Measurements from ENCODE around the gene R3HDML.

The R3HDML gene

DNA sequence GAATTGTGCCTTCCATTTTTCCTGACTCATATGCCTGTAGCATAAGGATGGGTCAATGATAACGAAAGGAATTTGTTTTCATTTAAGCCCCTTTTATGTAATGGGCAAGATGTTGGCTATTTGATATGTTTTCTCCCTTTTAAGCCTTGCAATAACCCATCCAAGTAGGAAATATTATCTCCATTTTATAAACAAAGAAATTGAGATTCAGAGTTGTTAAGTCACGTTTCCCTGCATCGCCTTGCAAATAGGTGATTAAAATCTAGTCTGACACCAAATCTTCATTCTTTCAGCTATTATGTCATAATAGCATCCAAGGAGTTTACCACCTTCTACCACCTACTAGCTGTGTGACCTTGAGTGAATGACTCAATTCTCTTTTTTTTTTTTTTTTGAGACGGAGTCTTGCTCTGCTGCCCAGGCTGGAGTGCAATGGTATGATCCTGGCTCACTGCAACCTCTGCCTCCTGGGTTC is 25.7 kb downstream of the R3HDML start:
- no peak for DNase-seq

DNA sequence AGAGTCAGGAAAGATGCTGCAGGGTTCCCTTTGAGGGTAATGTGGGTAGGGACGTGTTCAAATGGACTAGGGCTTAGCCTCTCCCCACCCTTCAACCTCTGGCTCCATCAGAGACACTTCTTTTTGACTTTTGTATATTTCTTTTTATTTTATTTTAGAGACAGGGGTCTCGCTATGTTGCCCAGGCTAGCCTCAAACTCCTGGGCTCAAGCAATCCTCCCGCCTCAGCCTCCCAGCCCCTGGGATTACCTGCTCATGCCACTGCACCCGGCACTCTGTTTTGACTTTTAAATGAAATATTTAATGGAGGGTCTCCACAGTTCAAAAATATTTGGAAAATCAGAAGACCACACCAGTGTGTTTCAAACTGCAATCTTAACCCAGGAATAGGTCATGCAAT is 27.2 kb downstream of the R3HDML start:
- DNase-seq, result no peak

DNA sequence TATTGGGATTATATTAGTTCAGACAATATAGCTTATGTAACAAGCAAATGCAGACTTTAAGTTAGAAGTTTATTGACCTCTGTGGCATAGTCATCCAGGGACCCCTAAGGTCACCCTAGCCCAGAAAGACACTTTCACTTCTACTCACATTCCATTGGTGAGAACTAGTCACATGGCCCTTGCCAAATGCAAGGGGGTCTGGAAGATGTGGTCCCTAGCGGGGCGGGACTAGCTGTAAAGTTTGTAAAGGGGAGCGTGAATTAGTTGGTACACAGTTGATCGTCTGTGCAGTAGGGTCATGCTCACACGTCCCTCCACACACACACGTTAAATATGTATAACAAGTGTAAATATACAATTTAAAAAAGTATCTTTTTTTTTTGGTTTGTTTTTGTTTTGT is 27.9 kb downstream of the R3HDML start:
- DNase-seq, result no peak

DNA sequence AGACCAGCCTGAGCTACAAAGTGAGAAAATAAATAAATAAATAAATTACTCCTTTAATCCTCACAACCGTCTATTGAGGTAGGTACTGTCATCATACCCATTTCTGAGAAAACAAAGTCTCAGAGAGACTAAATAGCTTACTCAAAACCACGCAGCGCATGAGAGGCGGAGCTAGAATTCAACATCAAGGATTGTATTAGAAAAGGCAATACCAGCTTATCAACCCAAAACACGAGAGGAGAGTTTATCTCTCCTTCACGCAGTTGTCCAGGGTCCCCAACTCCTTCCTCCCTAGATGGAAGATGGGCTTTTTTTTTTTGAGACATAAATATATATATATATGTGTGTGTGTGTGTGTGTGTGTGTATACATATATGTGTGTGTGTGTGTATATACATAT is 30.9 kb downstream of the R3HDML start:
- DNase-seq, result no peak

DNA sequence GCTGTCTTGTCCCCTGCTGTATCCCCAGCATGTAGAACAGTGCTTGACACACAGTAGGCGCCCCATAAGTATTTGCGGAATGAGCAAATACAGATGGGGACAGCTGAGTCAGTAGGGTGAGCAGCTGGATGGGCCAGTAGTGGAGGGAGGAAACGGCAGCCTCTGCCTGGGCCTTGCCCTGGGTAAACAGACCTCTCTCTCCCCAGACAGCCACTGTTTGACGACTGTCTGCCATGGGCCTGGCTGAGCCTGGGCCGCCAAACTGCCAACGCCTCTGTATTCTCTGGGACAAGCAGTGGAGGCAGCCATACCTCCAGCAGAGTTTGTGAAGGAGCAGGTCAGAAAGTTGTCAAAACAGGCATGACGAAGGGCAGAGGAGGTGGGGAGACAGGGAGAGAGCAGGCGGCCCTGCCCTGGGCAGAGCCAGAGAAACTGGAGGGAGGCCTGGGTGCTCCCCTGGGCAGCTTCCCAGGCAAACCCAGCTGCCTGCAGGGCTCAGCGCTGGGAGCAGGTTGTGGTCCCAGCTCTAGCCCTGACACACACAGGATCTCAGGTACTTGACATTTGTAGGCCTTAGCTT is 33.9 kb downstream of the R3HDML start:
- DNase-seq, result no peak

DNA sequence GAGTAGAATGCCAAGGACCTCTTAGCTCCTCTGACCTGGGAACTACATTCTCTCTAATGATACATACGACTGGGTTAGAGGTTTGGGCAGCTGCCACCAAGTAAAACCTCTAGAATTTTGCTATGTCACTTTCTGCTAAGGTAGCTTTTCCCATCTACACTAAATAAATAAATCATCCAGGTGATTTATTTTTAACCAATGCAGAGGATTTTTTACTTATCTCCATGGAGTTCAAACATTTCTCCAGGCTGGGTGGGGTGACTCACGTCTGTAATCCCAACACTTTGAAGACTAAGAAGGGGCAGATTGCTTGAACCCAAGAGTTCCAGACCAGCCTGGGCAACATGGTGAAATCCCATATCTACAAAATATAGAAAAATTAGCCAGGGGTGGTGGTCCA is 45.8 kb downstream of the R3HDML start:
- DNase-seq, result no peak

DNA sequence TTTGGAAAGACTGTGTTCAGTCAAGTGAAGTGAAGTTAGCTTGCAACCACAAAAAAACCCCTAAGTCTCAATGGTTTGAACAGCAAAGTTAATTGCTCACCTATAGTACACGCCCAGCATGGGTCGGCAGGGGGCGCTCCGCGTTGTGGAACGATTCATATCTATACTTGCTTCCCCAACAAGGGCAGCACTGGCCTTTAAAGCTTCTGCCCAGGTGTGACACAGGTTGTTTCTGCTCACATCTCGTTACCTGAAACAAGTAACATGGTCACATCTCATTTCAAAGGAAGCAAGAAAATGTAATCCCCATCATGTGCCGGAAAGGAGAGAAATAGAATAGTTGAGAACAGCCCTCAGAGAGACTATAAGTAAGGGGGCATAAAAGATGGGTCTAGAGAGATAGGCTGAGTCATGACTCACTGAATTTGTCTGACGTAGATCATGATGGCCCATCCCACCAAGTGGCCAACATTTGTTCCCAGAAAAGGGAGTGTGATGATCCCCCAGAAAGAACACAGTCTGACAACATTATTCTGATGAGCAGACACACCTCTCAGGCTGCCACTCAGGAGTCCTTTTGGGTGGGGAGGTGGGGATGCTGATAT is 47.7 kb downstream of the R3HDML start:
- DNase-seq, result peak in 41 of 56 donors; percentile 1 to 83 (median 28)

DNA sequence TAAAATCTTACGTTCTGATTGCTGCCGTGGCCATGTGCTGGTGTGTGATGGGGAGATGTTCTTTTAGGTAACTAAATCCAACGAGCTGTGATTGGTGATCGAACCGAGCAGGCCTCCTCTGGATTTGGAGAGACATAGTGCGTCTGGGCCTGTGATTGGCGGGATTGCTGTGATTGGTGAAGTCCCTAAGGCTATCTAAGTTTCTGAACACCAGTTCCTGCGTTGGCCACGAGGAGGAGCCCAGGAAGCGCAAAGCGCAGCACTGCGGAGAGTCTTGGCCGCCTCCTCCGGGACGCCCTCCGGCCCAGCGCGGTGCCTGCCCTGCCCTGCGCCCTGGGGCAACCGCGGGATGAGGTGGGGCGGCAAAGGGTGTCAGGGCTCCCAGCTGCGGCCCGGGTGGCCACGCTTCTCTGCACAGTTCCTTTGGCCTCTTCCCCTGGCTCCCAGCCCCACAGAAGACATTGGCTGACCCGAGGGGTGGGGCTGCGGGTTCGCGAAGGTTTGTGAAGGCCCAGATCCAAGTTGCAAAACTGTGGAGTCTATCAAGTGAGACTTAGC is 51.7 kb downstream of the R3HDML start:
- peak in 12 of 56 donors; percentile 0 to 50 (median 6) for DNase-seq

DNA sequence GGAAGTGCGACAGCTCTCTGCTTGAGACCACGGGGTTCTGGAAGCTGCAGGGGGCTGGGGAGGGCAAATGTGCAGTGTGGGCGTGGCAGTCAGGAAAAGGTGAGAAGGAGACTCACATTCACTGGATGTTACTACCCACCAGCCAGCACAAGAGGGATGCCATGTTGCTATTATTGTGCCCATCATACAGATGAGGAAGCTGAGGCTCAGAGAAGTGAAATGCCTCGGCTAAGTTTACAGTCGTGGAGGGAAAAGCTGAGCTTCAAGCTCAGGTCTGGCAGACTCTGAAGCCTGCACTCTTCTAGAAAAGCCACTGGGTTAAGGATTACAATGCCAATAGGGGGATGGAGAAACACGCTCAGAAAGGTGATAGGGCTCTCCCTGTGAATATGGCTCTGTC is 53.0 kb downstream of the R3HDML start:
- DNase-seq, result no peak

DNA sequence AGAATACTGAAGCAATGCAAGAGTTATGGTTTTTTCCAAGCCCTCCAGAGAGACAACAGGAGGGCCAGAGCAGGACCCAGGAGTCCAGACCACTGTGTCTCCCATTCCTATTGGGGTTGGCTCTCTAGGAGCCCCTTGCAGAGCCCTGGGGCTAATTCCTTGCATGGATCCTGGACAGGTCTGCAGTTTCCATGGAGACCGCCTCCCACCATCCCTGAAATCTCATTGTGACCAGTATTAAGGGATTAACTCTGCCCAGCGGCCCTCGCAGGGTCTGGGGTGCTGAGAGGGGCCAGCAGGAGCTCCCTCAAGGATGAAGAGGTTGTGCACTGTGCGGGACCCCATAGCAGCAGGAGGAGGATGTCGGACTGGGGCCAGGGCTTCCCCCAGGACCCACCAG is 53.4 kb downstream of the R3HDML start:
- DNase-seq, result no peak

DNA sequence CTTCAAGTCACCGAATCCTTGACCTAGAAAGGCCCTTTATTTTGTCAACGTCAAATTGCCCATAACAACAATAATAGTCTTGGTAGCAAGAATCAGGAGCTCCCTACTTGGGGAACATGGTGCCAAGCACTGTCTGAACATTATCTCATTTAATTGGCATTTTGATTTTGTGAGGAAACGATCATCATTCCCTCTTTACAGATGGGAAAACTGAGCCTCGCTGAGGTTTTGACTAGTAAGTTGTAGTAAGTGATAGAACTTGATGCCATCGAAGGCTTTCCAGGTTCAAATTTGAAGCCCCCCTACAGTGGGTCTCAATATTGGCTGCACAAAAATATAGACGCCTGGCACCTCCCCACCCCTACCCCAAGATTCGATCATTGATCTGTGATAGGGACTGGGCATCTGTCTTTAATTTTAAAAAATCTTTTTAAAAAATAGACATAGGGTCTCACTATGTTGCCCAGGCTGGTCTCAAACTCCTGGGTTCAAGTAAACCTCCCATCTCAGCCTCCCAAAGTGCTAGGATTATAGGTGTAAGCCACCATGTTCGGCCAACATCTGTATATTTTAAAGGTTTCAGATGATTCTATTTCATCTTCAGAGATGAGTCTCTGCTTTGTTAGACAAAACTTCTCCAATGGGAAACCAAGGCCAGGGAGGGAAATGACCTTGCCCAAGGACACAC is 55.4 kb downstream of the R3HDML start:
- no peak for DNase-seq

DNA sequence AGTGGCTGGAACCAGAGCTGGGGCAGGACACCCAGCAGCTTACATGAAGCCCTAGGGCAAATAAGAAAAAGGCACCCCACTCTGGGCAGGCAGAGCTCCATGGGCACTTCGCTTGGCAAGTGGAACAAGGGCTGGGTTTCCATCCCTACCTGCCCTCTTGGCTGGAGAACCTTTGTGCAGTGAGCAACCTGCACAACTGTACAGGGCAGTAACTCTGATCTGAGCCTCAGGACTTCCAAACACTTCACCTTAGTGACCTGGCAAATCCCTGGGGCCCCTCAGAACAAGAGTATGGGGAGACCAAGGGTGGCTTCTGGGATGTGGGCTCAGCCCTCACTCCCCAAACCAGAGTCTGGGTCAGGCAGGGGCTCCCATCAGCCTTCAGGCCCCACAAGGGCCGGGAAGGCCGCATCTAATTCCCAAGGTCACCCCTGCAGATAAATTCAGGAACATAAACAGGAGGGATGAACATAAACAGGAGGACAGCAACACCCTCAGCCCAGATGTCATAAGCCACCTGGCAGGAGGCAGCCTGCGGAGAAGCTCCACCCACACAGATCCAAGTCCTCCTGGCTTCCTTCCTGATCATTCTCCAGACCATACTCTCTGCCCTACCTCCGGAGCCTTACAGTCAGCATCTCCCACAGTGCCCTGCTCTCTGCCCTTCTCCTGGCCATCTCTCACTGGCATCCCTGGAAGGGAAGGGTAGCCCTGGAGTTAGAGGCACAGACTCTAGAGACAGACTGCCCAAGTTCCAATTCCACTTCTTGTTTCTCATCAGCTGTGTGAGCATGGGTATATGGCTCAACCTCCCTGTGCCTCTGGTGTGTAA is 56.1 kb downstream of the R3HDML start:
- no peak for DNase-seq

DNA sequence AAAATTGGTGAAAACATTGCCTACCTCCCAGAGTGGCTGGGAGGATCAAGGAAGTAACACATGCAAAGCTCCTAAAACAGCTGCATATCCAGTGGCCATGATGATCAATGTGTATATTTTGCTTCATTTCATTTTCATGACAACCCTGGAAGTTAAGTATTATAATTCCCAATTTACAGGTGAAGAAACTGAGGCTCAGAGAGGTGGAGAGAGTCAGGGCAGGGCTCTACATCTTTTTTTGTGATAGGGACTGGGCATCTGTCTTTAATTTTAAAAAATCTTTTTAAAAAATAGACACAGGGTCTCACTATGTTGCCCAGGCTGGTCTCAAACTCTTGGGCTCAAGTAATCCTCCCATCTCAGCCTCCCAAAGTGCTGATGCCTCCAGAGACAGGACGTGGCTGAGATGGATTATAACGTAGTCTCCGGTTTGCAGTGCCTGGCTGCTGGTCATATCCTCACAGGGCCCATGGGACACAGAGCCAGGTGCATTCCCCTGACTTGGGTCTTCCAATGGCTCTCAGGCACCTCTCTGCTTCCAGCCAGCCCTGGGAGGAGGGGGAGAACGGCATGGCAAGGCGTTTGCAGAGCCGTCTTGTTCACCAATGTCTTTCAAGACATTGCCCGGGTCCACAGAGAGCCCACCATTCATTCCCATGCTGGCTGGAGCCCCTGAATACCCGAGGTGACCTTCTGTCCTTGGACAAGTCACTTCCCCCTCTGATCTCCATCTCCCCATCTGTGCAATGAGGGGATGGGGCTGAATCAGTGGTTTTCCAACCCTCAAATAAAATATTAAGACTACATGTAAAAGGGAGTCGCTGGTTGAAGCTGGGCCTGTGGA is 57.0 kb downstream of the R3HDML start:
- DNase-seq, result no peak

DNA sequence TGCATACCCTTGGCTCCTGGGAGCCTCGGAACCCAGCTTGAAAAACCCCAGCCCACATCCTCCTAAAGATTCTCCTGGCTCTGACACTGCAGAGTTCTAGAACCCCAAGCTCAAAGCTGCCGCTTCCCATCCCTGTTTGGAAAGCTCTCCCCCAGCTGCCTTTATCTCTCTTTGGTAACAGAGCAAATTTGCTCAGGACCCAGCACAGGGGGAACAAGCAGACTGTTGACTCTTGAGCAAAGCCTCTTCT is 57.5 kb downstream of the R3HDML start:
- DNase-seq, result no peak

DNA sequence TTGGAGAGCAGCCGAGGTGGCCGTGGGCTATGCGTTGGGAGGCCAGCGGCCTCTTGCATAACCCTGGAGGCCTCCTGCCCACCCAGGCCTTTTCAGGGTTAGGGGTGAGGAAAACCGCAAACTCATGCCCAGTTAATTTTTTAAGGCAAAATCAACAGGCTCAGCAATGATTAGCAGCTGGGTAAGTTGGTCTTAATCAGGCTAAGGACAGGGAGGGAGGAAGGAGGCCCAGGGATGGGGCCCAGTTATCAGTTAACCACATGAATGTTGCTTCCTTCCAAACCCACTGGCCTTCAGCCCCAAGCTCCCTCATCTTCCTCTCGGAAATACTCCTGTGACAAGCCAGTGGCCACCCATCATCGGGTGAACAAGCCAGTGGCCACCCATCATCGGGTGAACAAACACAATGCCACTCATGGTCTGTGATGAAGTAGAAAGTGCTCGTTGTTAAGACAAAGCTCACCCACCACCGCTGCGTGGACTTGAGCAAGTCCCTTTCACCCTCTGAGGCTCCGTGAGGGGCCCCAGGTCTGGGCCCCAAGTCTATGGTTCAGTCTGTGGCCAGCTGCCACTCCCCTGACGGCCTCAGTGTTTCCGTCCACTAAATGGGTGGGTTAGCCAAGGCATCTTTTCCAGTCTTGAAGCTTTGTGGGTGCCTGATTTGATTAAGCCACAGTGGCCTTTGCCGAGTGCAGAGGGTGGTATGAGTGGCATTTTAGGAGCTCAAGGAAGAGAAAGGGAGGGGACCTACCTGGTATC is 58.0 kb downstream of the R3HDML start:
- DNase-seq, result no peak

DNA sequence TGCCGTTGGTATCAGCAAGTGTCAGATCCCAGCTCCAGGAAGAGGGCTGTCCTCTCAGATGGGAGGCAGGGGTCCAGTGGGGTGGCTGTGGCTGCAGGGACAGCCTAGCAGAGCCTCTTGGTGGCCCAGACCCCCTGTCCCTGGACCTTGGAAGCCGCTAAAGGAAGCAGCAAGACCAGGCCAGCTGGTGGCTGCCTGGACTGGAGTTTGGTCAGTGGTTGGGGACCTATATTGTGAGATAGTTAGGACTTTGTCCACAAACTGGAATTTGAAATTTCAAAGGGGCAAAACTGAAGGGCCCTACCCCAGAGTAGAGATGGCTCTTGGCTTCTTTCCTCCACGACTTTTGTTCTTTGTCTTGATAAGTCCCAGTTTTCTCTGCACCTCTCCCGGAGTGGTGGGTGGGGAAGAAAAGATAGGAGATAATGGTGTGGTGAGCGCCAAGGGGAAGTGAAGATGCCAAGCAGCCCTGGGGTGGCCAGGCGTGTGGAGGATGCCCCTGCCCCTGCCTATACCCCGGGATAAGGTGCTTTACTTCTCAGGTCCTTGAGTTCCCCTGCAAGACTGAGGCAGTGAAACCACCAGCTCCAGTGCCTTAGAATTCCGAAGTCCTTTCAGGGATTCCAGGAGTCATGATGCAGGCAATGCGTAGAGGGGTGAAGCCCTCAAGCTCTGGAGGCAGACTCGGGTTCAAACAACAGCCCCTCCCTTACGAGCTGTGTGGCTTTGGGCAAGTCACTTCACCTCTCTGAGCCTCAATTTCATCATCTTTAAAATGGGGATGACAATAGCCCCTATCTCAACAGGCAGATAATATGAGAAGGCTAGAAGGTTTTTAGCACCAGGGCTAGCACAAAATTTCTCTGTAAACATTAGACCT is 58.9 kb downstream of the R3HDML start:
- no peak for DNase-seq

DNA sequence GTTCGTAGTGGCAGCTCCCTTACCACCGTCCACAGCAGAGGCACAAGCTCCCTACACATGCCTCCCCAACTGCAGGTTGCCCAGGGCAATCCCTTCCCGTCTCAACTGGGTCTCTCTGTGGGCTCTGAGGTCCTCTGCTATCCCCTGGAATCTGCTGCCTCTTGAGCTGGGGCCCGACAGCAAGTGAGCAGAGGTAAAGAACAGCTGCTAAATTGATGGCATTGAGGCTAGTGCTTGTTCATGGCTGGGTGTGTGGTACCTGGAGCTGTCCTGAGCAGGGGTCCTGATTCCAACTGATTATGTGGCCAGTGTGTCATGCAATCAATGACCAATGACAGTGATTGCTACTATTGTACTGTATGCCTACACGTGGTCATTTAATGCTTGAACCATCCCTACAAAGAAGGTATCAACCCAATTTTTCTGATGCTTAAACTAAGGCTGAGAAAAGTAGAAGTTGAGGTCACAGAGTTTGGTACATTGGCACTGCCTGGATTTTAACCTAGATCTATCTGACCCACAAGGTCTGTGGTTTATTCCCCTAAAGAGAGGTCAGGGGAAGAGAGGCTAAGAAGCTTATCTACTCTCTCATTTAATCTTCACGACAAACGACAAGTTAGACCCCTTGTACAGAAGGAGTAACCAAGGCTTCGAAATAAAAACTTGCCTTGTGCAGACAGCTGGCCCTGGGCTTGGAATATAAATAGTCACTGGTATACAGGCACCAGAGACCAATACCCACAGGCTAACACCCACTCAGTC is 59.7 kb downstream of the R3HDML start:
- no peak for DNase-seq

DNA sequence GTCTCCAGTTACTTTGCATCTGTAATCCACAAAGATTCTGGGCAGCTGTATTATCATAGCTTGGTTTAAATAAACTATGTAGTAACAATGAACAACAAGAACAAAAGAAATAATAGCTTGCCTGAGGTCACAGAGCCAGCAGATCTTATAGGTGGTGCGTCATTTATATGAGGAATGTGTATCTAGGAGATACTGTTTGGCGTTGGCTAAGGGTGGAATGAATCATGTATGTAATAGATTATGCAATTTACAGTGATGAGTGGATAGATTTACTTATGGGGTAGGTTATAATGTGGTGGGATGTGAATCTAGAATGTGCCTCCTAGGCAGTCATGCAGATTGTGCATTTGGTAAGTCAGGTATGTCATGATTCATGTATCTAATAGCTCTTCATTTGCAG is 61.5 kb downstream of the R3HDML start:
- no peak for DNase-seq

DNA sequence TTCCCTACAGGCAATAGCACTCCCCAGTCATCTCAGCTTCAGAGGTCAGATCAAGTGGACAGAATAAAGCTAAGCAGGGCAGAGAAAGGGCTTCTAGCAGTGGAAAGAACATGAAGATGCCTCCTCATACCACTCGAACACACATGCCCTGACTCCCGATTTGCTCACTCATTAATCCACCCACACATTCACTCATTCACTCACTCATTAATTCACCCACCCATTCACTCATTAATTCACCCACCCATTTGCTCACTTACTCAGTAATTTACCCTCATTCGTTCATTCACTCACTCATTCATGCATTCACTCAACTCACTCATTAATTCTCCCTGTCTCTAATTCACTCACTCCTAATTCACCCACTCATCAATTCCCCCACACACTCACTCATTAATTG is 62.6 kb downstream of the R3HDML start:
- no peak for DNase-seq

All from nucleus accumbens (tissue), 56 donors.